NCI-H2029 treated with DMSO at 0.1 percent for 48 hours (cell line): ENCODE measurements around the gene TMEM132A.
A peak's percentile ranks its signal among the peaks of the same experiment; 100 is the strongest.

ENCODE experiments used
- DNase-seq: peaks from one replicate; lab custom pipeline; 2025; lab: John Stamatoyannopoulos, UW

The TMEM132A gene

GRCh38 chr11:60924110-60924905 is at the start of gene TMEM132A:
Gene TMEM132A, plus strand, starts transcription at chr11:60924460. Its CDS starts 174 bp downstream, at chr11:60924634.
- DNase-seq = peak; percentile 66

- no peak for DNase-seq
Measured at GRCh38 chr11:60875366-60876167, 48.7 kb upstream of the TMEM132A start.

GRCh38 chr11:60876168-60876485 is 48.1 kb upstream of the TMEM132A start:
- DNase-seq = no peak

GRCh38 chr11:60878245-60879101 is 45.8 kb upstream of the TMEM132A start:
- DNase-seq = no peak

GRCh38 chr11:60879104-60879503 is 45.2 kb upstream of the TMEM132A start:
- no peak for DNase-seq

- DNase-seq = no peak
Measured at GRCh38 chr11:60879971-60880588, 44.2 kb upstream of the TMEM132A start.

GRCh38 chr11:60880643-60881282 is 43.5 kb upstream of the TMEM132A start:
- peak; percentile 79 for DNase-seq

- DNase-seq = peak; percentile 76
Measured at GRCh38 chr11:60887556-60887955, 36.7 kb upstream of the TMEM132A start.

- DNase-seq = no peak
Measured at GRCh38 chr11:60889869-60890311, 34.4 kb upstream of the TMEM132A start.

- DNase-seq = no peak
Measured at GRCh38 chr11:60890696-60891095, 33.6 kb upstream of the TMEM132A start.

GRCh38 chr11:60891103-60891741 is 33.0 kb upstream of the TMEM132A start:
- no peak for DNase-seq

GRCh38 chr11:60895687-60896086 is 28.6 kb upstream of the TMEM132A start:
- no peak for DNase-seq

GRCh38 chr11:60897496-60897895 is 26.8 kb upstream of the TMEM132A start:
- no peak for DNase-seq

- peak; percentile 23 for DNase-seq
Measured at GRCh38 chr11:60899046-60899936, 25.0 kb upstream of the TMEM132A start.

- no peak for DNase-seq
Measured at GRCh38 chr11:60899977-60900376, 24.3 kb upstream of the TMEM132A start.

GRCh38 chr11:60900673-60901404 is 23.4 kb upstream of the TMEM132A start:
- DNase-seq = no peak

- DNase-seq = no peak
Measured at GRCh38 chr11:60902625-60903024, 21.6 kb upstream of the TMEM132A start.

- DNase-seq = no peak
Measured at GRCh38 chr11:60905047-60905446, 19.2 kb upstream of the TMEM132A start.

GRCh38 chr11:60905551-60906113 is 18.6 kb upstream of the TMEM132A start:
- DNase-seq = no peak
